Neuronal stem cell (in vitro differentiated cells): Measurements from ENCODE around the gene ADCY1.

ENCODE experiments used
- DNase-seq: peaks from one replicate; pipeline ENCODE4 v3.0.0-alpha.2; 2013; ENCODE audit warnings: low spot score
- H2AFZ ChIP-seq: one replicate; pipeline ENCODE4 v1.6.1; 2013; ENCODE audit warnings: mild to moderate bottlenecking, low read length, inconsistent platforms
- H2AK5ac ChIP-seq: 2 replicates; pipeline ENCODE4 v1.6.1; 2013; ENCODE audit warnings: low read depth, mild to moderate bottlenecking, inconsistent platforms, low read length, moderate library complexity, mixed read lengths
- H2BK120ac ChIP-seq: 2 replicates; pipeline ENCODE4 v1.6.1; 2013; ENCODE audit warnings: low read depth, mild to moderate bottlenecking, inconsistent platforms, low read length, moderate library complexity, mixed read lengths
- H2BK12ac ChIP-seq: one replicate; pipeline ENCODE4 v1.6.1; 2013; ENCODE audit warnings: low read length, inconsistent platforms
- H2BK15ac ChIP-seq: 2 replicates; pipeline ENCODE4 v1.6.1; 2013; ENCODE audit warnings: mild to moderate bottlenecking, low read length, inconsistent platforms, mixed read lengths
- H2BK5ac ChIP-seq: one replicate; pipeline ENCODE4 v1.6.1; 2013; ENCODE audit warnings: inconsistent platforms, mild to moderate bottlenecking, low read length, moderate library complexity
- H3K14ac ChIP-seq: one replicate; pipeline ENCODE4 v1.6.1; 2013; ENCODE audit warnings: low read length, inconsistent platforms
- H3K18ac ChIP-seq: 2 replicates; pipeline ENCODE4 v1.6.1; 2013; ENCODE audit warnings: low read length, inconsistent platforms
- H3K23ac ChIP-seq: 2 replicates; pipeline ENCODE4 v1.6.1; 2013; ENCODE audit warnings: low read depth, mild to moderate bottlenecking, mixed read lengths, low read length, inconsistent platforms; ENCODE audit not compliant: poor library complexity
- H3K27ac ChIP-seq: replicated peaks from 3 replicates; pipeline ENCODE4 v1.5.1; 2013; ENCODE audit warnings: low read length, inconsistent platforms
- H3K27me3 ChIP-seq, 3 experiments: 2 replicates each; pipeline ENCODE4 v1.6.1; 2013; ENCODE audit warnings: low read length in 3 of 3, mild to moderate bottlenecking in 2 of 3, inconsistent platforms in 1 of 3, low read depth in 1 of 3, mixed read lengths in 1 of 3, moderate library complexity in 1 of 3; ENCODE audit not compliant: control insufficient read depth in 3 of 3, insufficient read depth in 3 of 3
- H3K36me3 ChIP-seq, 2 donors: replicated peaks in 1 of 2; 2 replicates each; pipeline ENCODE4 v1.6.1; 2013; ENCODE audit warnings: low read length in 2 of 2; ENCODE audit not compliant: control insufficient read depth in 2 of 2, insufficient read depth in 2 of 2
- H3K4ac ChIP-seq: 2 replicates; pipeline ENCODE4 v1.6.1; 2013; ENCODE audit warnings: inconsistent platforms, mild to moderate bottlenecking, low read length, moderate library complexity
- H3K4me1 ChIP-seq, 2 donors: 1 replicate in 1 of 2; 2 replicates in 1 of 2; pipeline ENCODE4 v1.6.1; 2013; ENCODE audit warnings: low read length in 2 of 2, low read depth in 1 of 2; ENCODE audit not compliant: control insufficient read depth in 2 of 2, insufficient read depth in 1 of 2
- H3K4me2 ChIP-seq: one replicate; pipeline ENCODE4 v1.6.1; 2013; ENCODE audit warnings: mild to moderate bottlenecking, low read length, inconsistent platforms; ENCODE audit not compliant: insufficient read depth, poor library complexity, severe bottlenecking
- H3K4me3 ChIP-seq, 2 donors: 2 replicates each; pipeline ENCODE4 v1.5.1; 2013; ENCODE audit warnings: low read length in 2 of 2, mild to moderate bottlenecking in 2 of 2, inconsistent platforms in 1 of 2, moderate library complexity in 1 of 2
- H3K79me1 ChIP-seq: one replicate; pipeline ENCODE4 v1.6.1; 2013; ENCODE audit warnings: low read depth, mild to moderate bottlenecking, inconsistent platforms, low read length, moderate library complexity
- H3K9ac ChIP-seq: one replicate; pipeline ENCODE4 v1.6.1; 2013; ENCODE audit warnings: mild to moderate bottlenecking, low read depth, low read length, inconsistent platforms; ENCODE audit not compliant: poor library complexity
- H3K9me3 ChIP-seq, 2 donors: replicated peaks in 1 of 2; 2 replicates each; pipeline versions ENCODE3 to v1.6.1; 2013; ENCODE audit warnings: low read length in 2 of 2, mild to moderate bottlenecking in 2 of 2, inconsistent platforms in 1 of 2, low read depth in 1 of 2, mixed read lengths in 1 of 2, moderate library complexity in 1 of 2; ENCODE audit not compliant: control insufficient read depth in 2 of 2, insufficient read depth in 1 of 2
- H4K8ac ChIP-seq: one replicate; pipeline ENCODE4 v1.6.1; 2013; ENCODE audit warnings: low read depth, mild to moderate bottlenecking, inconsistent platforms, low read length, moderate library complexity
- H4K91ac ChIP-seq: one replicate; pipeline ENCODE4 v1.6.1; 2013; ENCODE audit warnings: low read length, low read depth, mild to moderate bottlenecking, inconsistent platforms; ENCODE audit not compliant: poor library complexity
- WGBS, 2 donors: extraction: QIAGEN DNeasy Blood & Tissue Kit; methylation state at CpG; one replicate each; pipeline ENCODE4 v1.1.7; 2013; ENCODE audit warnings: missing lambda C conversion rate in 2 of 2, mixed read lengths in 1 of 2; ENCODE audit not compliant: insufficient read length in 2 of 2, insufficient replicate concordance in 1 of 2; ENCODE audit errors: extremely low coverage in 2 of 2; 5-methylcytosine and 5-hydroxymethylcytosine counted together

Gene ADCY1

GRCh38 chr7:45573204-45573603 is 964 bp upstream of the ADCY1 start:
- H2AK5ac ChIP-seq: no peak overlapping the region
- no peak overlapping the region for H4K91ac ChIP-seq
- WGBS, 2 donors: no CpG with 5 or more reads among the region's 11 CpGs
- no peaks in the 10 kb centered on the region for H3K9me3 ChIP-seq
- H3K4me1 ChIP-seq: peaks cover 3 to 7% of the 10 kb centered on the region in 2 donors
- H3K4me2 ChIP-seq: no peak overlapping the region
- no peaks in the 10 kb centered on the region for H3K36me3 ChIP-seq
- H4K8ac ChIP-seq: no peak overlapping the region
- no peak overlapping the region for H2BK5ac ChIP-seq
- H3K9ac ChIP-seq: no peak overlapping the region
- no peak overlapping the region for H3K4ac ChIP-seq
- H3K23ac ChIP-seq: no peak overlapping the region
- H3K4me3 ChIP-seq: no peak overlapping the region
- H2BK120ac ChIP-seq: no peak overlapping the region
- H2AFZ ChIP-seq: peak overlapping the region; percentile 99
- H3K79me1 ChIP-seq: no peaks in the 10 kb centered on the region
- H3K27ac ChIP-seq: no peak overlapping the region
- no peak overlapping the region for H2BK15ac ChIP-seq
- DNase-seq: no peak
- H3K14ac ChIP-seq: no peak overlapping the region
- H2BK12ac ChIP-seq: no peak overlapping the region
- H3K27me3 ChIP-seq: peaks cover 11 to 74% (median 35%) of the 10 kb centered on the region in 3 experiments
- no peak overlapping the region for H3K18ac ChIP-seq

- Histone ChIP-seq H3K23ac (no peak overlapping the region), H3K79me1 (no peaks in the 10 kb centered on the region), H3K14ac (no peak overlapping the region), H2AFZ (peak overlapping the region; percentile 98), H3K36me3 (no peaks in the 10 kb centered on the region), H3K4me3 (peak overlapping the region; percentile 79 to 84), H2BK15ac (no peak overlapping the region), H3K4me2 (peak overlapping the region; percentile 81), H3K4me1 (peaks cover 5 to 11% of the 10 kb centered on the region in 2 donors), H2BK5ac (no peak overlapping the region), H3K18ac (no peak overlapping the region), H3K9ac (no peak overlapping the region), H4K91ac (no peak overlapping the region), H3K27me3 (peaks cover 11 to 65% (median 35%) of the 10 kb centered on the region in 3 experiments), H4K8ac (no peak overlapping the region), H2AK5ac (no peak overlapping the region), H2BK12ac (no peak overlapping the region), H3K9me3 (no peaks in the 10 kb centered on the region), H2BK120ac (no peak overlapping the region), H3K4ac (no peak overlapping the region), H3K27ac (no peak overlapping the region)
- no CpG with 5 or more reads among the region's 60 CpGs for WGBS, 2 donors
- peak; percentile 57 for DNase-seq
Measured at GRCh38 chr7:45574416-45574668, 174 bp downstream of the ADCY1 start.

- no peaks in the 10 kb centered on the region for H3K79me1 ChIP-seq
- no peak overlapping the region for H2BK120ac ChIP-seq
- H3K4me1 ChIP-seq: peaks cover 9 to 14% of the 10 kb centered on the region in 2 donors
- H2BK15ac ChIP-seq: no peak overlapping the region
- peak overlapping the region; percentile 68 for H3K23ac ChIP-seq
- no peak overlapping the region for H3K14ac ChIP-seq
- no peak overlapping the region for H4K91ac ChIP-seq
- peak overlapping the region; percentile 81 for H3K4me2 ChIP-seq
- H3K27ac ChIP-seq: no peak overlapping the region
- H2BK12ac ChIP-seq: no peak overlapping the region
- peak overlapping the region; percentile 86 for H3K18ac ChIP-seq
- peak overlapping the region; percentile 98 for H2AFZ ChIP-seq
- H3K9me3 ChIP-seq: no peaks in the 10 kb centered on the region
- no peak overlapping the region for H4K8ac ChIP-seq
- no peak overlapping the region for H2BK5ac ChIP-seq
- H3K9ac ChIP-seq: peak overlapping the region; percentile 71
- H3K27me3 ChIP-seq: peaks cover 11 to 60% (median 35%) of the 10 kb centered on the region in 3 experiments
- no CpG with 5 or more reads among the region's 72 CpGs for WGBS, 2 donors
- no peaks in the 10 kb centered on the region for H3K36me3 ChIP-seq
- peak overlapping the region; percentile 79 to 84 for H3K4me3 ChIP-seq
- no peak for DNase-seq
- H3K4ac ChIP-seq: no peak overlapping the region
- no peak overlapping the region for H2AK5ac ChIP-seq
Measured at GRCh38 chr7:45574669-45575500, 717 bp downstream of the ADCY1 start.

- no peak overlapping the region for H3K9ac ChIP-seq
- no peak overlapping the region for H2BK12ac ChIP-seq
- H3K23ac ChIP-seq: peak overlapping the region; percentile 68
- no peak overlapping the region for H2BK5ac ChIP-seq
- no peak overlapping the region for H2BK15ac ChIP-seq
- no peaks in the 10 kb centered on the region for H3K79me1 ChIP-seq
- no peak overlapping the region for H4K8ac ChIP-seq
- H3K14ac ChIP-seq: no peak overlapping the region
- H3K4me3 ChIP-seq: peak overlapping the region; percentile 79 to 84
- no peak overlapping the region for H3K4ac ChIP-seq
- peak overlapping the region; percentile 39 for H3K18ac ChIP-seq
- H3K9me3 ChIP-seq: no peaks in the 10 kb centered on the region
- peaks cover 9 to 14% of the 10 kb centered on the region in 2 donors for H3K4me1 ChIP-seq
- H2BK120ac ChIP-seq: no peak overlapping the region
- WGBS, 2 donors: no CpG with 5 or more reads among the region's 36 CpGs
- peak overlapping the region; percentile 81 for H3K4me2 ChIP-seq
- H4K91ac ChIP-seq: no peak overlapping the region
- DNase-seq: no peak
- peak overlapping the region; percentile 98 for H2AFZ ChIP-seq
- H3K27ac ChIP-seq: no peak overlapping the region
- H2AK5ac ChIP-seq: no peak overlapping the region
- peaks cover 11 to 52% (median 35%) of the 10 kb centered on the region in 3 experiments for H3K27me3 ChIP-seq
- H3K36me3 ChIP-seq: no peaks in the 10 kb centered on the region
Measured at GRCh38 chr7:45575501-45576248, 1.5 kb downstream of the ADCY1 start.
